ENCODE data around the gene SCYGR7. TPM values are rescaled to one million over a fixed set of nuclear protein-coding genes. Genes with fewer than 3 reads are reported as not detected.
"Not testable (repeated sequence)": the region's sequence is repeated elsewhere in the genome, so short reads cannot be mapped to it uniquely, and the experiment has no call there.

SCYGR7 gene, protein sequence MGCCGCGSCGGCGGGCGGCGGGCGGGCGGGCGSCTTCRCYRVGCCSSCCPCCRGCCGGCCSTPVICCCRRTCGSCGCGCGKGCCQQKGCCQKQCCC
- not detected for total RNA-seq

DNA sequence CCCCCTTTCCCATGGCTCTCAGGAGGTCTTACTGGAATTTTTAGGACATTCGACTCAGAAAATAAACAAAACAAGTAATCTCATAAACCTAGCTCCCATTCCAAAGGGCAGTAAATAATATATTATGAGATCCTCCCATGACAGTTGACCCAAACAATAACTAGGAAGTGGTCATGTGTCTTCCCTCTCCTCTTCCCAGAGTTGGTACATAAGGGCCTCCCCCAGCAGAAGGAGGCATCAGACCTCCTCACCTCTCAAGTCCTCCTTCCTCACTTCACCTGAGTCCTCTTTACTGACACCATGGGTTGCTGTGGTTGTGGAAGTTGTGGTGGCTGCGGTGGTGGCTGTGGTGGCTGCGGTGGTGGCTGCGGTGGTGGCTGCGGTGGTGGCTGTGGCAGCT is at the start of gene SCYGR7:
Gene SCYGR7, plus strand, starts transcription at position 301 of the 400 bp plus-strand sequence. Its CDS starts 0 bp downstream, at position 301.
- ChIA-PET CTCF (no interaction called here), POLR2A (no interaction called here)

- ChIA-PET POLR2A (no interaction called here), CTCF (no interaction called here)
Measured at GRCh38 chr2:227684258-227684657, 43.9 kb upstream of the SCYGR7 start.

DNA sequence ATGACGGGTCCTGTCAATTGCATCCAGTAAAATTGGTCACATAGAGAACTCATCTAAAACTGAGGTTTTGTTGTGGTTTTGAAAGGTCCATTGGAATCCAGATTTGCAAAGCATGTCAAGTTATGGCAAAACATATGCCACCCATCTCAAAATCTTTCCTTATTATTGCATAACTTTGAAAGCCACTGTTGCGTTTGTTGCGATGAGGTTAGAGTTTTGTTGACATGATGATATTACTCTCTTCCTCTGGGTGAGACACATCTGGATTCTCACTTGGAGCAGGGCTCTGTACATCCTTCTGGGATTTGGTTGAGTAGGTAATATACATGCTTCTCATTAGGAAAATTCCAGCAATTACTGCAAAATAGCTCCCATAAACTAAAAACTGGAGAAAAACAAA is 40.9 kb upstream of the SCYGR7 start:
- ChIA-PET POLR2A (no interaction called here), CTCF (no interaction called here)

DNA sequence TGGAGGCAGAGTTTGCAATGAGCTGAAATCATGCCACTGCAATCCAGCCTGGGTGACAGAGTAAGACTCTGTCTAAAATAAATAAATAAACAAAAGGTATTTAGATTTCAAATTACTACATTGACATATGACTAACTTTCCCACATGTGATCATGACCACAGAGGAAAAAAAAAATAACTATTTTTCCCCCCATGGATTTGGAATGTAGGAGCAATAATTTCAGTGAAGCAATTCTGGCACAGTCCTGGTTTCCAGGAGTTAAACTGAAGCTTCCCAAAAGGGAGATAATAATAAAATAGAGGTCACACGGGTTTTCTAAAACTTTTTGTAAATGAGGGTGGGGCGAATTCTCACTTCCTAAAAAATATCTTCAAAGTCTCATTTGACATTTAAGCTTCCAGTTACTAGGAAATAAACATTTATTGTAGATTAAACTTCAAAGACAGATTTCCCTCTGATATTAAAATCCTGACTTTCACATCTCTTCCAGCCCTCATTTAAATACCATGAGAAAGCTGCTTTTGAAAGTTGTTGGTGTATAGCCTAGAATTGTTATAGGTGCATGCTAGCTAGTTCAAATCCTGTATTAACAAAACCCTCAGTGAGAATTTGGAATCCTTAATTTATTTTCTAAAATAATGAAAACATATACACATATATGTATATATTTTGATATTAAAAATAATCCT is 31.0 kb upstream of the SCYGR7 start:
- ChIA-PET POLR2A (no interaction called here), CTCF (no interaction called here)

DNA sequence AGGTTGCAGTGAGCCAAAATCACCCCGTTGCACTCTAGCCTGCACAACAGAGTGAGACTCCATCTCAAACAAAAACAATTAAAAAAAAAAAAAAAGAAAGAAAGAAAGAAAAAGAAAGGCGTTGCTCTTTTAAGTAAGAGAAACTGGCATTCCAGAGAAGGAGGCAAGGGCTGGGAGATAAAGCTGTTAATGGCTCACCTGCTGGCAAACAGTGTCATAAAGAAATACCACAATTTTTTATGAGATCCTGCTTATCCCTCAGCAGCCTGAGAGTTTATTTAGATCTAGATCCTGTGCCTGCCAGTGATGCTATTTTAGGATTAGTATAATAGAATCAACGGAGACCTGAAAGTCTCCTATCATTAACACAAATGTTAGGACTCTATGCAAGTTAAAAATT is 26.6 kb upstream of the SCYGR7 start:
- ChIA-PET CTCF (no interaction called here), POLR2A (no interaction called here)

DNA sequence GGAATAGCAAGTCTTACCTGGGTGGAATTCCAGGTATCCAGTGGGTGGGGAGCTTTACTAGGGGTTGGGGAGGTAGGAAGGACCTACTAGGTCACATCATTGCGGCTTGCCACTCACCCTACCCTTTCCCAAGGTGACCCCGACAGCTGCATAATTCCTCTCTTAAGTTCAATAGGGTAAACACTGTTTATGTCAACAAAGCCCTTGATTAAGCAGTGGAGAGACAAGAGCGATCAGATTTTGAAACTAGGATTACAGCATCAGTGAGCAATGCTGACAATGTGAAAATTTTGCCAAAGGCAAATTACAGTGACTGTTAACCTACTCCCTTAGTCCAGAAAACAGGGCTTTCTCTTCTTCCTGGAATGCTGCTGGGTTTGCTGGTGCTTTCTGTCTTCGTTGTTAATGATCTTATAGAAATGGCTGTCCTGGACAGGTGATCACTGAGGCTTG is 24.8 kb upstream of the SCYGR7 start:
- ChIA-PET POLR2A (no interaction called here), CTCF (no interaction called here)

DNA sequence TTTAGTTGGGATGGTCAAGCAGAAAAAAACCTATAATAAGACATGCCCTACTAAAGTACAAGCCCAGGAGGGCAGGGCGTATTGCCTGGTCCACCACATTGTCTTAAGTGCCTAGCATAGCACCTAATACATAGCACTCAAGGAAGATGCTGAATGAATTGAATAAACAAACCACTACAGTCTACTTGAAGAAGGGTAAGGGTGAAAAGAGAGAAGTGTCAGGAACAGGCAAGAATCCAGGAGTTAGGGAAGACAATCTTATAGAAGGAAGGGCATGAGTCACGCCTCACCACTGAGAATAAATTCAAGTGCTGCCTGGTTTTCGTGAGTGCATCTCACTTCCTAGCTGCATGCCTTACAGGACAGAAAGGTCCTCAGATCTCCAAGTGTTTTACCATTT is 24.2 kb upstream of the SCYGR7 start:
- ChIA-PET POLR2A (no interaction called here), CTCF (no interaction called here)

- CTCF ChIA-PET = no interaction called here
- POLR2A ChIA-PET = no interaction called here
Measured at GRCh38 chr2:227706859-227707258, 21.3 kb upstream of the SCYGR7 start.

GRCh38 chr2:227707390-227707789 is 20.7 kb upstream of the SCYGR7 start:
- ChIA-PET CTCF (no interaction called here), POLR2A (no interaction called here)

GRCh38 chr2:227710986-227711385 is 17.1 kb upstream of the SCYGR7 start:
- CTCF ChIA-PET = no interaction called here
- POLR2A ChIA-PET = no interaction called here

- POLR2A ChIA-PET = no interaction called here
- CTCF ChIA-PET = no interaction called here
Measured at GRCh38 chr2:227713291-227713690, 14.8 kb upstream of the SCYGR7 start.

GRCh38 chr2:227716501-227716900 is 11.6 kb upstream of the SCYGR7 start:
- CTCF ChIA-PET = no interaction called here

DNA sequence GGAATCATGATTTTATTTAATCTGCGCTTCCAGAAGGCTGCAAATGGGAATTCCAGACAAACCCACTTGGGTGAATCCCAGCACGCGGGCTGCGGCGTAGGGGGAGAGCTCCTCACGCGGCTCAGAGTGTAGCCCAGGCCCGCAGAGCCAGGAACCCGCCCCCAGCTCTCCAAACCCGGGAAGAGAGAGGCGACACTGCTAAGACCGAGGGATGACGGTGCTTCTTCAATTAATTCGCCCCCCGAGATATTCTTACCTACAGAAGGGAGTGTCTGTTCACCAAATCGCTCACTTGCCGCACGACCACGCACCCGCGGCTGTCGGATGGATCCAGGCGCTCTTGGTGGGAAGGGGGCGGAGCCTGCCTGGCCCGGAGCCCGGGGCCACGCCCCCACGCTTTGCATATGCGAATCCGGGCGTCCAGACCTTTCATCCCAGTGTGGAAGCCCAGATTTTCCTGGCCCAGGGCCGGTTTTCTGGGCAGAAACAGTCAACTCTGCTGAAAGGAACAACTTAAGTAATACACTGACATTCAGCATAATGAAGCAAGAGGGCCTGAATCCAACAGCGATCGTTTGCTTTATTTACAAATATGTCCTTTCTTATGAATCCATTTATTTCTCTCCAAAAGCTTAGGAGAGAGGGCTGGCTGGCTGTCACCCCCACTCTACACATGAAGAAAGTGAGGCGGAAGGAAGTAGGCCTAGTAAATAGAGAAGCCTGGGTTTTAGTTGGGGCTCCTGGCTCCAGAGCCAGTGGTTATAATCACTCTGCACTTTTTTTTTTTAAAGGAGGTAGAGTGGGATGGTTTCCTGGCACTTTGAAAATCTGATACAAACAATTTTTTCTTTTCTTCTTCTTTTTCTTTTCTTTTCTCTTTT is 10.2 kb upstream of the SCYGR7 start, which contains the start of gene SLC19A3:
Gene SLC19A3, minus strand, starts transcription at position 342 of the 881 bp plus-strand sequence. CDS start 15,710 bp downstream, outside the sequence.
- CTCF ChIA-PET = no interaction called here
- POLR2A ChIA-PET = no interaction called here

More at GRCh38 chr2:227716501-227716900, 11.6 kb upstream of the SCYGR7 start:
- POLR2A ChIA-PET = no interaction called here

DNA sequence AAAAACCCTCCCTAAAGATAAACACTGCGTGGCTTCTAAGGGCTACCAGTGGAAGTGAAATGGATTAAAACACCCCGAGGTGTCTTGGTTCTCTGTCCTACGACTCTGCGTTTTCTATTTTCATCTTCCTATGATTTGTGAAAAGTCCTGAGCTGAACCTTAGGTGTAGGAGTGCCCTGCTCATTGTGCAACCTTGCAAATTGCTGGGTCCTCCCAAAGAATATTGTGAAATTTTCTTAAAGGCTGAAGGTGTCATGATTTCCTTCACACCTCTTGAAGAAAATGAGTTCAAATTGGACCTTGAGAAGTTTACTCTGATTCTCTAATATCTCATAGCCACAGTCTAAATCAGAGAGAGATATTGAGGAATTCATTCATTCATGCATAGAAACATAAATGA is 8.5 kb upstream of the SCYGR7 start:
- POLR2A ChIA-PET = no interaction called here
- CTCF ChIA-PET = no interaction called here

DNA sequence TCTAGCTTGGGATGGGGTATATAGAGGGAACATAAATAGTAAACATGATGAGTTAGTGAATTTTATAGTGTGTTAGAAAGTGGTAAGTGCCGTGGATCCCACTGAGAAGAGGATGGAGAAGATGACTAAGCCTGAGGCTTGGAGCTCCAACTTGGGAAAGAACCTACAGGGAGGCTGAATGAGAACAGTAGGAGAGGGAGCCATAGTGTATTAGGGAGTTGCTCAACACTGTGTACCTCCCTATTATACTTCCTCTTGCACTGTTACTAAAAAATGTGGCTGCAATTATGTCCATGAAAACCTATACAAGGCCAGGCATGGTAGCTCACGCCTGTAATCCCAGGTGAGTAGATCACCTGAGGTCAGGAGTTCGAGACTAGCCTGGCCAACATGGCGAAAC is 7.5 kb upstream of the SCYGR7 start:
- ChIA-PET POLR2A (no interaction called here), CTCF (no interaction called here)

DNA sequence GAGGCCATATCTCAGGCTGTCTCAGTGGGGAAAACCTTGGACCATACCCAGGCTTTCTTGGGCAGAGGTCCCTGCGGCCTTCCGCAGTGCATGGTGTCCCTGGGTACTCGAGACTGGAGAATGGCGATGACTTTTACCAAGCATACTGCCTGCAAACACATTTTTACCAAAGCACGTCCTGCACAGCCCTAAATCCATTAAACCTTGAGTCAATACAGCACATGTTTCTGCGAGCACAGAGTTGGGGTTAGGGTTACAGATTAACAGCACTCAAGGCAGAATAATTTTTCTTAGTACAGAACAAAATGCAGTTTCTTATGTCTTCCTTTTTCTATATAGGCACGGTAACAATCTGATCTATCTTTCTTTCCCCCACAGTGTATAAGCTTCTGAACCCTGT is 5.3 kb upstream of the SCYGR7 start:
- POLR2A ChIA-PET, CTCF ChIA-PET: not testable (repeated sequence)

DNA sequence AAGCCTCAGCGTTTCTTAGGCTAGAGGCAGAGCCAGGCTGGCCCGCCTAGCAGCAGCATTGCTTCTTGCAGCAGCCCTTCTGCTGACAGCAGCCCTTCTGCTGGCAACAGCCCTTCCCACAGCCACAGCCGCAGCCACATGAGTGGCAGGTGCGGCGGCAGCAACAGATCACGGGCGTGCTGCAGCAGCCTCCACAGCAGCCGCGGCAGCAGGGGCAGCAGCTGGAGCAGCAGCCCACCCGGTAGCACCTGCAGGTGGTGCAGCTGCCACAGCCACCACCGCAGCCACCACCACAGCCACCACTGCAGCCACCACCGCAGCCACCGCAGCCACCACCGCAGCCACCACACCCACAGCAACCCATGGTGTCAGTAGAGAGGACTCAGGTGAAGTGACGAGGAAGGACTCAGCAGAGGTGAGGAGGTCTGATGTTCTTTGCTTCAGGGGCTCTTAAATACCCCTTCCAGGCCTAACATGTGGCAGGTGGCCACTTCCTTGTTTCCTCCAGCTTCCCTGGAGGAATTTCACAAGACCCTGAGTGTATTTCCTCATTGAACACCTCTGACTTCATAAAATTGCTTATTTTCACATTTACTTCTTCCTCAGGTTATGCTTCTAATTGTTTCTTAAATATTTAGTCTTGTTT is 3.6 kb upstream of the SCYGR7 start, which contains the start of gene SCYGR6:
Gene SCYGR6, minus strand, starts transcription at position 364 of the 646 bp plus-strand sequence. Its CDS starts 0 bp downstream, at position 364.
- ChIA-PET CTCF (no interaction called here), POLR2A (no interaction called here)

DNA sequence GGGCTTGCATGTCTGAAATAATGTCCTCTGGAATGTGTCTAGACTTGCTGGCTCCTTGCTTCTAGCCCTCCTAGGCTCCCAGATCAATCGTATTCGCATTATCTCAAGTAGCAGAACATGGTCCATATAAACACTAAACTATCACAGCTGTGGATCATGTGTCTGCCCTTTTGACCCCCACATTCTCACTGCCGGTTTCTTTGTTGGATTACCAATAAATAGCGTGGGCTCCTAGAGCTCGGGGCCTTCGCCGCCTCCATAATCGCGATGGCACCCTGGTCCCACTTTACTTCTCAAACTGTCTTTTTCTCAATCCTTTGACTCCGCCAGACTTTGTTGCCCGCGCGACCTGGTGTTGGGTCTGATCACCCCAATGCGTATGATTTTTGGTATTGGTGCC is 11.2 kb downstream of the SCYGR7 start:
- ChIA-PET CTCF (interaction anchor here (2.1 kb wide), 1 partner anchor 27 kb away, joined by 6 read pairs; no protein-coding TSS in a partner anchor), POLR2A (no interaction called here)

- CTCF ChIA-PET = interaction anchor here (2.1 kb wide), 1 partner anchor 25 kb away, joined by 6 read pairs; no protein-coding TSS in a partner anchor
- POLR2A ChIA-PET = not testable (repeated sequence)
Measured at GRCh38 chr2:227740705-227741104, 12.6 kb downstream of the SCYGR7 start.

GRCh38 chr2:227745594-227745993 is 17.5 kb downstream of the SCYGR7 start, which contains the start of gene SCYGR8:
Gene SCYGR8, plus strand, starts transcription at chr2:227745894. Its CDS starts 0 bp downstream, at chr2:227745894.
- ChIA-PET POLR2A (no interaction called here), CTCF (no interaction called here)

Measured in activated CD8-positive, alpha-beta memory T cell treated with anti-CD3 and anti-CD28 coated beads for 36 hours (primary cell).